ENCODE results near the gene MAGEL2. TPM values are rescaled to one million over a fixed set of nuclear protein-coding genes. Genes with fewer than 3 reads are reported as not detected.
"Not testable (repeated sequence)": the region's sequence is repeated elsewhere in the genome, so short reads cannot be mapped to it uniquely, and the experiment has no call there.

The MAGEL2 gene
- total RNA-seq, 2 donors from 2014 or later: 0.56 TPM; not detected in 1

DNA sequence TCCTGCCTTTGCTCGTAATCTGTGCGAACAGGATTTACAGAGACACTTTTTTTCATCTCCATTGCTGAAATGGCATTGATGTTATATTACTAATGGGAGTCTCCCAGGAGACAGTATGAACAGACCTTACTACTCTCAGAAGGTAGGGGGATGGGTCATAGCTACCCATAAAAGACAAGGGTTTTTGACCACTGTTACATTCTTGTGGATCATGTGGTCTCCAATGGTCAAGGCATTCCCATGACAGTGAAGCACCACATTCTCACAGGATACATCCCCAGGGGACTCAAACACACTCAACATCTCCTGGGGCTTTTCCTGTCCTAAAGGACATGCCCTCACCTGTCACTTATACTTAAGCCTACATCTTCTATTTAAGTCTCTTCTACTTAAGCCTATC, 41.4 kb downstream of the MAGEL2 start:
- H3K9me3 ChIP-seq: no peaks in the 10 kb centered on the region
- no peak overlapping the region for H3K27ac ChIP-seq
- TF ChIP-seq CTCF (IDR thresholded peaks at IDR 0.05): no peak
- H3K36me3 ChIP-seq: no peaks in the 10 kb centered on the region
- no peak for ATAC-seq (ENCODE audit: insufficient number of reproducible peaks, low FRiP score, low read depth)
- H3K4me1 ChIP-seq (ENCODE audit: control insufficient read depth in 1 of 2, low read depth in 2 of 2): no peaks in the 10 kb centered on the region
- DNase-seq (ENCODE audit: low spot score): no peak
- H3K4me3 ChIP-seq: no peak overlapping the region
- H3K27me3 ChIP-seq (replicated peaks; ENCODE audit: insufficient read depth): no peaks in the 10 kb centered on the region

DNA sequence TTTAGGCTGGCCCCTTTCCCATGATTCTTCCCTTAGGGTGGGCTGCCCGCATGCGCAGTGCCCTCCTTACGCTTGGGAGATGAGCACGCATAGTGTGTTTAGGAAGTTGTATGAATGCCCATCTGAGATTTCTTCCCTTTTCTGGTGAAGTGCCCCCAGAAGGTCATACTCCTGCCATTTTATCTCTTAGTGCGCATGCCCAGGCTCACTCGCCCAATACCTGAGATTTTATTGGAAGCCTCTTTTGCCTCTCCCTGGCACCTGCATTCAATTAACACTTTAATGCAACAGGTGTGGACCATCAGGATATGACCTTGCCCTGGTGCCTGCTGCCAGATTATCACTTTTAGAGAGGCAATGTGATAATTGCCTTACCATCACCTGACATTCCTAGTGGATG, 45.5 kb downstream of the MAGEL2 start:
- TF ChIP-seq CTCF (IDR thresholded peaks at IDR 0.05): no peak
- no peak for ATAC-seq (ENCODE audit: insufficient number of reproducible peaks, low FRiP score, low read depth)
- Histone ChIP-seq H3K27me3 (replicated peaks; ENCODE audit: insufficient read depth) (no peaks in the 10 kb centered on the region), H3K4me3 (no peak overlapping the region), H3K36me3 (no peaks in the 10 kb centered on the region), H3K9me3 (no peaks in the 10 kb centered on the region), H3K4me1 (ENCODE audit: control insufficient read depth in 1 of 2, low read depth in 2 of 2) (no peaks in the 10 kb centered on the region), H3K27ac (no peak overlapping the region)
- no peak for DNase-seq (ENCODE audit: low spot score)

DNA sequence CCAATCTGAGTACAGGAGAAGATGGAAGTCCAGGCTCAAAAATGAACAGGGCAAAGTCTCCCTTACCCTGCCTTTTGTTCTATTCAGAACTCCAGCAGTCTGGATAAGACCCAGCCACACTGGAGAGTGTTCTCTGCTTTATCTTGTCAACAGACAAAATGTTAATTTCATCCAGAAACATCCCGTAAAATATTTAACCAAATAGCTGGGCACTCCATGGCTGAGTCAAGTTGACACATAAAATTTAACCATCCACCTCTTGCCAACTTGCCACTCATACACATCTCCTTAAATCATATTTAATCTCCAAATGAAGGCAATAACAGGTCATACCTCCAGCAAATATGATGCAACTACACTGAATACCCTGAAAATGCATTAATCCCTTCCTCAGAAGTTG, 48.6 kb downstream of the MAGEL2 start:
- Histone ChIP-seq H3K4me3 (no peak overlapping the region), H3K4me1 (ENCODE audit: control insufficient read depth in 1 of 2, low read depth in 2 of 2) (no peaks in the 10 kb centered on the region), H3K27me3 (replicated peaks; ENCODE audit: insufficient read depth) (no peaks in the 10 kb centered on the region), H3K27ac (no peak overlapping the region), H3K9me3 (no peaks in the 10 kb centered on the region), H3K36me3 (no peaks in the 10 kb centered on the region)
- DNase-seq (ENCODE audit: low spot score) (no peak), ATAC-seq (ENCODE audit: insufficient number of reproducible peaks, low FRiP score, low read depth) (no peak)
- no peak for TF ChIP-seq CTCF (IDR thresholded peaks at IDR 0.05)

DNA sequence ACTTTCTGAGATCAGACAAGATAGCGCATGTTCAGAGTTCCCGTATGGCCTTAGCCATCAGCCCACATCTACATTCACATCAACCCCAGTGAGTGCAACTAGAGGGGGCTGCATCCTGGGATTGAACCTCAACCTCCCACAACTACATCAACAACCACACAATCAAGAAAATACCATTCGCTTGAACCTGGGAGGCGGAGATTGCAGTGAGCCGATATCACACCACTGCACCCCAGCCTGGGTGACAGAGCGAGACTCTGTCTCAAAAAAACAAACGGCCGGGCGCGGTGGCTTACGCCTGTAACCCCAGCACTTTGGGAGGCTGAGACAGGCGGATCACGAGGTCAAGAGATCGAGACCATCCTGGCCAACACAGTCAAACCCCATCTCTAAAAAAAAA, 50.4 kb downstream of the MAGEL2 start:
- DNase-seq (ENCODE audit: low spot score): not testable (repeated sequence)

GRCh38 chr15:23596736-23597135, 50.9 kb downstream of the MAGEL2 start:
- ATAC-seq (ENCODE audit: insufficient number of reproducible peaks, low FRiP score, low read depth): no peak
- Histone ChIP-seq H3K27ac (no peak overlapping the region), H3K27me3 (replicated peaks; ENCODE audit: insufficient read depth) (no peaks in the 10 kb centered on the region), H3K4me1 (ENCODE audit: control insufficient read depth in 1 of 2, low read depth in 2 of 2) (no peaks in the 10 kb centered on the region), H3K36me3 (no peaks in the 10 kb centered on the region), H3K9me3 (no peaks in the 10 kb centered on the region), H3K4me3 (no peak overlapping the region)
- no peak for TF ChIP-seq CTCF (IDR thresholded peaks at IDR 0.05)
- no peak for DNase-seq (ENCODE audit: low spot score)

More for the DNA sequence above, 50.4 kb downstream of the MAGEL2 start:
- not testable (repeated sequence) for H3K9me3 ChIP-seq; ATAC-seq (ENCODE audit: insufficient number of reproducible peaks, low FRiP score, low read depth); H3K27ac ChIP-seq; H3K27me3 ChIP-seq (replicated peaks; ENCODE audit: insufficient read depth); H3K36me3 ChIP-seq; H3K4me1 ChIP-seq (ENCODE audit: control insufficient read depth in 1 of 2, low read depth in 2 of 2); H3K4me3 ChIP-seq

GRCh38 chr15:23595368-23595767, 52.3 kb downstream of the MAGEL2 start:
- DNase-seq (ENCODE audit: low spot score): no peak
- H3K27me3 ChIP-seq (replicated peaks; ENCODE audit: insufficient read depth): no peaks in the 10 kb centered on the region

More at GRCh38 chr15:23595368-23595767, 52.3 kb downstream of the MAGEL2 start:
- ATAC-seq (ENCODE audit: insufficient number of reproducible peaks, low FRiP score, low read depth): no peak
- no peaks in the 10 kb centered on the region for H3K36me3 ChIP-seq
- no peaks in the 10 kb centered on the region for H3K9me3 ChIP-seq
- no peak overlapping the region for H3K4me3 ChIP-seq
- no peaks in the 10 kb centered on the region for H3K4me1 ChIP-seq (ENCODE audit: control insufficient read depth in 1 of 2, low read depth in 2 of 2)
- no peak overlapping the region for H3K27ac ChIP-seq
- no peak for TF ChIP-seq CTCF (IDR thresholded peaks at IDR 0.05)
